CD1c-positive myeloid dendritic cell (primary cell): ENCODE measurements around the gene EFEMP2.
A peak's percentile ranks its signal among the peaks of the same experiment; 100 is the strongest.

Experiments
- DNase-seq: peaks from one replicate; pipeline ENCODE4 v3.0.0-alpha.2; 2016; ENCODE audit errors: extremely low spot score

EFEMP2 gene

GRCh38 chr11:65866509-65867283 lies 5.9 kb downstream of the EFEMP2 start:
- DNase-seq, result no peak

- no peak for DNase-seq
Measured at GRCh38 chr11:65865550-65866172, 6.9 kb downstream of the EFEMP2 start.

GRCh38 chr11:65864706-65865471 lies 7.7 kb downstream of the EFEMP2 start:
- DNase-seq, result no peak

GRCh38 chr11:65863889-65864705 lies 8.5 kb downstream of the EFEMP2 start:
- DNase-seq, result no peak

GRCh38 chr11:65862941-65863888 lies 9.4 kb downstream of the EFEMP2 start:
- DNase-seq, result no peak

- DNase-seq, result no peak
Measured at GRCh38 chr11:65862191-65862735, 10.3 kb downstream of the EFEMP2 start.

GRCh38 chr11:65861533-65862183 lies 10.9 kb downstream of the EFEMP2 start:
- DNase-seq, result no peak

- DNase-seq, result no peak
Measured at GRCh38 chr11:65861165-65861505, 11.5 kb downstream of the EFEMP2 start.

GRCh38 chr11:65860278-65861164 lies 12.1 kb downstream of the EFEMP2 start, which contains the start of gene MUS81:
Gene MUS81 (plus strand): TSS chr11:65860433. CDS start chr11:65860754, 321 bp downstream.
- DNase-seq, result peak; percentile 93

GRCh38 chr11:65859812-65860277 lies 12.8 kb downstream of the EFEMP2 start:
- DNase-seq, result no peak

GRCh38 chr11:65859095-65859811 lies 13.3 kb downstream of the EFEMP2 start:
- DNase-seq, result peak; percentile 99

GRCh38 chr11:65858681-65859087 lies 13.9 kb downstream of the EFEMP2 start:
- no peak for DNase-seq

- DNase-seq, result peak; percentile 99
Measured at GRCh38 chr11:65857853-65858680, 14.5 kb downstream of the EFEMP2 start, which contains the start of gene CFL1. Gene CFL1 (minus strand): TSS chr11:65858180. CDS start chr11:65858099, 81 bp downstream.

- DNase-seq, result no peak
Measured at GRCh38 chr11:65857500-65857852, 15.1 kb downstream of the EFEMP2 start.

GRCh38 chr11:65856689-65857499 lies 15.7 kb downstream of the EFEMP2 start:
- peak; percentile 89 for DNase-seq

GRCh38 chr11:65855927-65856363 lies 16.7 kb downstream of the EFEMP2 start:
- no peak for DNase-seq
